Trophoblast cell (in vitro differentiated cells and primary cell): Measurements from ENCODE around the gene CPNE4.

Experiments
- DNase-seq, 2 donors: peaks; one replicate each; pipeline ENCODE4 v3.0.0-alpha.2; 2016
- H2AFZ ChIP-seq: 2 replicates; pipeline ENCODE4 v1.6.1; 2013; ENCODE audit warnings: low read length, moderate library complexity, mild to moderate bottlenecking; ENCODE audit not compliant: insufficient read depth, poor library complexity
- H2AK5ac ChIP-seq: 2 replicates; pipeline ENCODE4 v1.6.1; 2013; ENCODE audit warnings: mild to moderate bottlenecking, low read length
- H2BK120ac ChIP-seq: 2 replicates; pipeline ENCODE4 v1.6.1; 2013; ENCODE audit warnings: low read length, mild to moderate bottlenecking, moderate library complexity; ENCODE audit not compliant: insufficient read depth, poor library complexity
- H2BK12ac ChIP-seq: 2 replicates; pipeline ENCODE4 v1.6.1; 2013; ENCODE audit warnings: mild to moderate bottlenecking, low read length, moderate library complexity
- H2BK5ac ChIP-seq: 2 replicates; pipeline ENCODE4 v1.6.1; 2013; ENCODE audit warnings: low read length, low read depth, moderate library complexity, mild to moderate bottlenecking; ENCODE audit not compliant: poor library complexity
- H3K14ac ChIP-seq: 2 replicates; pipeline ENCODE4 v1.6.1; 2013; ENCODE audit warnings: mild to moderate bottlenecking, low read length
- H3K18ac ChIP-seq: 2 replicates; pipeline ENCODE4 v1.6.1; 2013; ENCODE audit warnings: mild to moderate bottlenecking, low read length
- H3K23ac ChIP-seq: 2 replicates; pipeline ENCODE4 v1.6.1; 2013; ENCODE audit warnings: low read length
- H3K27ac ChIP-seq: 2 replicates; pipeline ENCODE4 v1.5.1; 2013; ENCODE audit warnings: low read depth, mild to moderate bottlenecking, inconsistent platforms, low read length, moderate library complexity
- H3K27me3 ChIP-seq: 2 replicates; pipeline ENCODE4 v1.6.1; 2013; ENCODE audit warnings: inconsistent platforms, mild to moderate bottlenecking, low read length, moderate library complexity; ENCODE audit not compliant: insufficient read depth
- H3K36me3 ChIP-seq, 2 experiments: 1 replicate in 1 of 2; 2 replicates in 1 of 2; pipeline ENCODE4 v1.6.1; 2013; ENCODE audit warnings: low read length in 2 of 2, mild to moderate bottlenecking in 2 of 2, moderate library complexity in 1 of 2; ENCODE audit not compliant: insufficient read depth in 2 of 2, control insufficient read depth in 1 of 2
- H3K4ac ChIP-seq: 2 replicates; pipeline ENCODE4 v1.6.1; 2013; ENCODE audit warnings: low read depth, mild to moderate bottlenecking, low read length, moderate library complexity
- H3K4me1 ChIP-seq, 2 experiments: 1 replicate in 1 of 2; 2 replicates in 1 of 2; pipeline ENCODE4 v1.6.1; 2013; ENCODE audit warnings: low read length in 2 of 2, mild to moderate bottlenecking in 2 of 2, moderate library complexity in 1 of 2; ENCODE audit not compliant: insufficient read depth in 2 of 2, control insufficient read depth in 1 of 2
- H3K4me2 ChIP-seq: 2 replicates; pipeline ENCODE4 v1.6.1; 2013; ENCODE audit warnings: inconsistent platforms, mild to moderate bottlenecking, low read length, moderate library complexity
- H3K4me3 ChIP-seq: 2 replicates; pipeline ENCODE4 v1.5.1; 2013; ENCODE audit warnings: mild to moderate bottlenecking, low read depth, low read length, inconsistent platforms
- H3K79me1 ChIP-seq: one replicate; pipeline ENCODE4 v1.6.1; 2013; ENCODE audit warnings: low read length
- H3K79me2 ChIP-seq: 2 replicates; pipeline ENCODE4 v1.6.1; 2013; ENCODE audit warnings: low read length, mild to moderate bottlenecking; ENCODE audit not compliant: control insufficient read depth, insufficient read depth, poor library complexity
- H3K9ac ChIP-seq: 2 replicates; pipeline ENCODE4 v1.6.1; 2013; ENCODE audit warnings: mild to moderate bottlenecking, low read length
- H3K9me3 ChIP-seq: 2 replicates; pipeline ENCODE4 v1.6.1; 2013; ENCODE audit warnings: low read depth, mild to moderate bottlenecking, control low read depth, inconsistent platforms, low read length; ENCODE audit not compliant: insufficient read depth
- H4K12ac ChIP-seq: 2 replicates; pipeline ENCODE4 v1.6.1; 2013; ENCODE audit warnings: low read depth, mild to moderate bottlenecking, low read length, moderate library complexity
- H4K8ac ChIP-seq: 2 replicates; pipeline ENCODE4 v1.6.1; 2013; ENCODE audit warnings: low read depth, mild to moderate bottlenecking, low read length, moderate library complexity
- H4K91ac ChIP-seq: one replicate; pipeline ENCODE4 v1.6.1; 2013; ENCODE audit warnings: low read depth, mild to moderate bottlenecking, low read length, moderate library complexity
- WGBS: extraction: QIAGEN DNeasy Blood & Tissue Kit; methylation state at CpG from one replicate; pipeline ENCODE4 v1.1.7; 2013; ENCODE audit warnings: missing lambda C conversion rate; ENCODE audit not compliant: insufficient read length, insufficient coverage; ENCODE audit errors: extremely low coverage; 5-methylcytosine and 5-hydroxymethylcytosine counted together

CPNE4 gene

DNA sequence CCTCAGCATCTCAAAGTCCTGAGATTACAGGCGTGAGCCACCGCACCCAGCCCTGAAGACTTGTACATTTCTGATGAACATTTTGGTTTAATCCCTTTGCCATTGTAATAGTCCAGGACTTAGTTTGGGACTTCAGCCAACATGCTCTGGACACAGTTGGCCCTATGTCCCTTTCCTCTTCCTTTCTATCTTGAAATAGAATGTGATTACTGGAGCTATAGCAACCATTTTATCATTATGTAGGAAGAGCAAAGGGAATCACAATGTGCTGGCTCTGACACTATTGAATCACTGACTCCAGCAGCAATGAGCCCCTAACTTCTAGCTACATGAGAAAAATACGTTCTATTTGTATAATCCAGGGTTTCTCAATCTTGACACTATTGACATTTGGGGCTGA, 497.3 kb downstream of the CPNE4 start:
- no peak overlapping the region for H3K4ac ChIP-seq
- H3K4me3 ChIP-seq, result no peak overlapping the region
- no CpG with 5 or more reads among the region's 3 CpGs for WGBS

DNA sequence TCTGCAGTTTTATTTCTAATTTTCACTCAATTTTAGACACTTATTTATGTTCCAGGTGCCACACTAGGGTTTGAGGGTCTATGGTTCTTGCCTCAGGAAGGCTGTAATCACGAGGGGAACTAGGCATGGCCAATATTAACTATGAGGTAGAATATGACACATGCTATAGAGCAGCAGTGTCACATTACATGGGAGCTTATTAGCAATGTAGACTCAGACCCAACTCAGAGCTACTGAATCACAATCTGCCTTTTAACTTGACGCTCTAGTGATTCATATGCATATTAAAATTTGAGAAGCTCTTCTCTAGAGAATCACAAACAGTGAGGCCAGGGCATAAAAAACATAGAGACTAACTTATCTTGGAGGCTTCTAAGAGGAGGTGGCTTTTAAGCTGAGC, 499.2 kb downstream of the CPNE4 start:
- H3K4me1 ChIP-seq, result no peaks in the 10 kb centered on the region
- H4K12ac ChIP-seq, result no peak overlapping the region
- no peak overlapping the region for H3K4me2 ChIP-seq
- H3K9ac ChIP-seq, result no peak overlapping the region
- no peaks in the 10 kb centered on the region for H3K9me3 ChIP-seq
- no peak overlapping the region for H3K27ac ChIP-seq
- H2BK120ac ChIP-seq, result no peak overlapping the region
- H3K79me1 ChIP-seq, result no peaks in the 10 kb centered on the region
- no peak overlapping the region for H3K4me3 ChIP-seq
- no peaks in the 10 kb centered on the region for H3K79me2 ChIP-seq
- H2BK5ac ChIP-seq, result no peak overlapping the region
- H3K36me3 ChIP-seq, result no peaks in the 10 kb centered on the region
- no peak overlapping the region for H4K8ac ChIP-seq
- H3K18ac ChIP-seq, result no peak overlapping the region
- no peaks in the 10 kb centered on the region for H3K27me3 ChIP-seq
- H3K14ac ChIP-seq, result no peak overlapping the region
- no CpG with 5 or more reads among the region's 2 CpGs for WGBS
- no peak for DNase-seq
- no peak overlapping the region for H2BK12ac ChIP-seq
- H2AFZ ChIP-seq, result no peak overlapping the region
- H3K4ac ChIP-seq, result no peak overlapping the region
- no peak overlapping the region for H2AK5ac ChIP-seq
- H4K91ac ChIP-seq, result no peak overlapping the region
- H3K23ac ChIP-seq, result no peak overlapping the region

More for the DNA sequence above, 497.3 kb downstream of the CPNE4 start:
- Histone ChIP-seq H2AK5ac (no peak overlapping the region), H2BK120ac (no peak overlapping the region), H3K23ac (no peak overlapping the region), H3K27me3 (no peaks in the 10 kb centered on the region), H4K8ac (no peak overlapping the region), H3K18ac (no peak overlapping the region), H3K4me1 (no peaks in the 10 kb centered on the region), H2BK5ac (no peak overlapping the region), H3K27ac (no peak overlapping the region), H3K4me2 (no peak overlapping the region), H3K36me3 (no peaks in the 10 kb centered on the region), H3K14ac (no peak overlapping the region), H3K79me2 (no peaks in the 10 kb centered on the region), H3K9ac (no peak overlapping the region), H3K79me1 (no peaks in the 10 kb centered on the region), H4K91ac (no peak overlapping the region), H2BK12ac (no peak overlapping the region), H3K9me3 (no peaks in the 10 kb centered on the region), H4K12ac (no peak overlapping the region), H2AFZ (no peak overlapping the region)
- DNase-seq, result no peak

DNA sequence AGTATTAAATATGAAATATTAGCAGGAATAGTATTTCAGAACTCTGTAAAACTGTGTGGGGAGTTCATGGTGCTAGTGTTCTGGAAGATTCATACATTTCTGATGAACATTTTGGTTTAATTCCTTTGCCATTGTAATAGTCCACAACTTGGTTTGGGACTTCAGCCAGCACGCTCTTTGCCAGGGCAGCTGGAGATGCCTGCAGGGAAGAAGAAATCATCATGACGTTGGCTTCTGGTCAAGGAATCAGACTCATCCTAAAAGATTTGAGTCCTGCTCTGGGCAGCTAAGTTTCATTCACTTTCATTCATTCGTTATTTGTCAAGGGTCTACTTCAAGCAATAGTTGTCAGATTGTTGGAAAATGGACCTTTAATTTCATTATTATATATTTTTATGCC, 499.7 kb downstream of the CPNE4 start:
- no peaks in the 10 kb centered on the region for H3K79me2 ChIP-seq
- H3K27ac ChIP-seq, result no peak overlapping the region
- no peak overlapping the region for H2AFZ ChIP-seq
- no peak overlapping the region for H3K18ac ChIP-seq
- H2BK5ac ChIP-seq, result no peak overlapping the region
- no peaks in the 10 kb centered on the region for H3K27me3 ChIP-seq
- no peak overlapping the region for H3K9ac ChIP-seq
- no peaks in the 10 kb centered on the region for H3K9me3 ChIP-seq
- no peak overlapping the region for H2BK120ac ChIP-seq
- DNase-seq, result no peak
- H3K23ac ChIP-seq, result no peak overlapping the region
- H2AK5ac ChIP-seq, result no peak overlapping the region
- no peak overlapping the region for H2BK12ac ChIP-seq
- H3K4me2 ChIP-seq, result no peak overlapping the region
- no peaks in the 10 kb centered on the region for H3K36me3 ChIP-seq
- no peak overlapping the region for H3K4ac ChIP-seq
- no peak overlapping the region for H3K14ac ChIP-seq
- H4K12ac ChIP-seq, result no peak overlapping the region
- H3K4me3 ChIP-seq, result no peak overlapping the region
- H3K4me1 ChIP-seq, result no peaks in the 10 kb centered on the region
- no peaks in the 10 kb centered on the region for H3K79me1 ChIP-seq
- no peak overlapping the region for H4K8ac ChIP-seq
- no CpG with 5 or more reads among the region's 3 CpGs for WGBS
- H4K91ac ChIP-seq, result no peak overlapping the region

DNA sequence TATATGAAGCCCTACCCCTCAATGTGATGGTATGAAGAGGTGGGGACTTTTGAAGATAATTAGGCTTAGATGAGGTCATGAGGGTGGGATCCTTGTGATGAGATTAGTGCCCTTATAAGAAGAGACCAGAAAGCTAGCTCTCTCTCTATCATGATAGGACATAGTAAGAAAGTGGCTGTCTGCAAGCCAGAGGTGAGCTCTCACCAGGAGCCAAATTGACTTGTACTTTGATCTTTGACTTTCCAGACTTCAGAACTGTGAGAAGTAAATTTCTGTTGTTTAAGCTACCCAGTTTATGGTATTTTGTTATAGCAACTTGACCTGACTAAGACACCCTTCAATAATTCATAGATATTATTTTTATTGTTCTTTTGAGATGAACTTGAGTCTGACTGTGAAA, 502.2 kb downstream of the CPNE4 start:
- no peaks in the 10 kb centered on the region for H3K4me1 ChIP-seq
- H3K36me3 ChIP-seq, result no peaks in the 10 kb centered on the region
- no peak overlapping the region for H2BK12ac ChIP-seq
- H3K79me1 ChIP-seq, result no peaks in the 10 kb centered on the region
- no peak overlapping the region for H3K27ac ChIP-seq
- no peak overlapping the region for H2BK5ac ChIP-seq
- DNase-seq, result no peak
- no peak overlapping the region for H3K4ac ChIP-seq
- H3K14ac ChIP-seq, result no peak overlapping the region
- H3K9me3 ChIP-seq, result no peaks in the 10 kb centered on the region
- H3K9ac ChIP-seq, result no peak overlapping the region
- no peak overlapping the region for H3K18ac ChIP-seq
- H4K8ac ChIP-seq, result no peak overlapping the region
- no peak overlapping the region for H3K4me2 ChIP-seq
- H3K23ac ChIP-seq, result no peak overlapping the region
- H2AFZ ChIP-seq, result no peak overlapping the region
- H4K91ac ChIP-seq, result no peak overlapping the region
- no peak overlapping the region for H2BK120ac ChIP-seq
- no peak overlapping the region for H4K12ac ChIP-seq
- H2AK5ac ChIP-seq, result no peak overlapping the region
- H3K27me3 ChIP-seq, result no peaks in the 10 kb centered on the region
- H3K4me3 ChIP-seq, result no peak overlapping the region
- H3K79me2 ChIP-seq, result no peaks in the 10 kb centered on the region
